Small intestine (tissue), 7 donors: Measurements from ENCODE around the gene RPS6KA1. TPM values are rescaled to one million over a fixed set of nuclear protein-coding genes. Genes with fewer than 3 reads are reported as not detected.

Experiments
- DNase-seq, 2 donors: peaks; one replicate each; pipeline versions ENCODE4 v3.0.0 to v3.0.0-alpha.2; 2013
- FAIRE-seq: peaks from 2 replicates; lab custom pipeline; 2012; peaks lifted over from hg19 to GRCh38; lab: Jason Lieb, UNC
- H3K27ac ChIP-seq, 3 donors: one replicate each; pipeline ENCODE4 v1.5.1; 2013; ENCODE audit warnings: low read length in 2 of 3, mild to moderate bottlenecking in 2 of 3, control low read depth in 1 of 3, inconsistent platforms in 1 of 3, low read depth in 1 of 3, moderate library complexity in 1 of 3
- H3K27me3 ChIP-seq, 3 donors: one replicate each; pipeline ENCODE4 v1.6.1; 2013; ENCODE audit warnings: low read length in 3 of 3, inconsistent platforms in 1 of 3; ENCODE audit not compliant: control insufficient read depth in 3 of 3, insufficient read depth in 3 of 3
- H3K36me3 ChIP-seq, 3 donors: one replicate each; pipeline ENCODE4 v1.6.1; 2013; ENCODE audit warnings: low read length in 3 of 3, inconsistent platforms in 1 of 3, low read depth in 1 of 3, mild to moderate bottlenecking in 1 of 3, moderate library complexity in 1 of 3; ENCODE audit not compliant: control insufficient read depth in 3 of 3, insufficient read depth in 2 of 3
- H3K4me1 ChIP-seq, 3 donors: one replicate each; pipeline ENCODE4 v1.6.1; 2013; ENCODE audit warnings: low read length in 2 of 3, inconsistent platforms in 1 of 3, low read depth in 1 of 3, mild to moderate bottlenecking in 1 of 3, moderate library complexity in 1 of 3; ENCODE audit not compliant: control insufficient read depth in 3 of 3, insufficient read depth in 2 of 3
- H3K4me3 ChIP-seq, 3 donors: one replicate each; pipeline ENCODE4 v1.5.1; 2013; ENCODE audit warnings: low read length in 3 of 3, control low read depth in 1 of 3, inconsistent platforms in 1 of 3, low read depth in 1 of 3, mild to moderate bottlenecking in 1 of 3, moderate library complexity in 1 of 3
- H3K9me3 ChIP-seq, 2 donors: one replicate each; pipeline ENCODE4 v1.6.1; 2013; ENCODE audit warnings: low read depth in 1 of 2, low read length in 1 of 2; ENCODE audit not compliant: control insufficient read depth in 2 of 2, insufficient read depth in 1 of 2
- WGBS, 3 donors: extraction: QIAGEN DNeasy Blood & Tissue Kit; methylation state at CpG; one replicate each; pipeline ENCODE4 v1.1.7; 2013; 5-methylcytosine and 5-hydroxymethylcytosine counted together
- polyA plus RNA-seq, 4 donors: library from polyadenylated mRNA; stranded (reverse) in 3 of 4; unstranded in 1 of 4; fragments of 200-250 nt in 3 of 4; fragments of 120-200 nt in 1 of 4; gene quantifications; one replicate each; pipeline versions ENCODE4 v1.2.1 to v1.2.3, GENCODE V29; 2013
- donor health status: healthy with polysubstance abuse.
- donor health status: control.
- donor health status: control.
- donor health status: Bipolar disorder and iron deficiency.
- donor health status: healthy.

RPS6KA1 gene
- polyA plus RNA-seq, 4 donors = 60.9 to 223 (median 139) TPM

GRCh38 chr1:26535201-26535600 lies 5.6 kb downstream of the RPS6KA1 start:
- WGBS, 3 donors = 4 to 17% (median 11%) methylated on average over 1 of the region's 1 CpG
- Histone ChIP-seq H3K27me3 (no peaks in the 10 kb centered on the region), H3K4me1 (peaks cover 9 to 57% (median 15%) of the 10 kb centered on the region in 3 donors), H3K9me3 (no peaks in the 10 kb centered on the region), H3K4me3 (no peak overlapping the region), H3K27ac (peak overlapping the region; percentile 75 to 98 (median 91)), H3K36me3 (peaks cover 0 to 77% (median 8%) of the 10 kb centered on the region in 3 donors)
- FAIRE-seq (no peak), DNase-seq (peak; percentile 71 to 96)

DNA sequence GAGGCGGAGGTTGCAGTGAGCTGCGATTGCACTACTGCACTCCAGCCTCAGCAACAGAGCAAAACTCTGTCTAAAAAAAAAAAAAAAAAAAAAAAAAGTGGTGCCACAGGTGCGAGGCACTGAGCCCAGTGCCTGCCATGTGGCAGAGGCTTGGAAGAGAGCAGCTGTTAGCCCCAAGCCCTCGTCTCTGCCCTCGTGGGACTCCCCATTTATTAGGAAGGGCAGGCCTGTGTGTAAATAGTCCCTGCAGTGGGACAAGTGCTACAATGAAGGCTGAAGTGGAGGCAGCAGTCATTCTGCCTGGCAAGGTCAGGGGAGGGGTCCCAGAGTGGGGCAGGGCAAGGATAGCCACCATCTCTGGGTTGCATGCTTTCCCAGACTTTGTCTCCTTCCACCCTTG lies 6.5 kb downstream of the RPS6KA1 start:
- Histone ChIP-seq H3K4me3 (no peak overlapping the region), H3K4me1 (peaks cover 9 to 51% (median 15%) of the 10 kb centered on the region in 3 donors), H3K9me3 (no peaks in the 10 kb centered on the region), H3K27ac (peak overlapping the region in 1 of 3 donors; percentile 83), H3K36me3 (peaks cover 0 to 86% (median 8%) of the 10 kb centered on the region in 3 donors), H3K27me3 (no peaks in the 10 kb centered on the region)
- FAIRE-seq (no peak), DNase-seq (no peak)
- WGBS, 3 donors = 65 to 79% (median 66%) methylated on average over 5 of the region's 5 CpGs

GRCh38 chr1:26536521-26536920 lies 7.0 kb downstream of the RPS6KA1 start:
- FAIRE-seq = no peak
- no peaks in the 10 kb centered on the region for H3K9me3 ChIP-seq
- peak overlapping the region in 1 of 3 donors; percentile 83 for H3K27ac ChIP-seq
- no peak for DNase-seq
- no peaks in the 10 kb centered on the region for H3K27me3 ChIP-seq
- no peak overlapping the region for H3K4me3 ChIP-seq
- WGBS, 3 donors = 96 to 99% (median 97%) methylated on average over 2 of the region's 2 CpGs
- peaks cover 0 to 88% (median 8%) of the 10 kb centered on the region in 3 donors for H3K36me3 ChIP-seq
- peaks cover 9 to 49% (median 15%) of the 10 kb centered on the region in 3 donors for H3K4me1 ChIP-seq

- peak; percentile 53 to 85 for DNase-seq
- H3K4me1 ChIP-seq = peaks cover 6 to 38% (median 13%) of the 10 kb centered on the region in 3 donors
Observed at GRCh38 chr1:26537951-26538352, 8.4 kb downstream of the RPS6KA1 start.

DNA sequence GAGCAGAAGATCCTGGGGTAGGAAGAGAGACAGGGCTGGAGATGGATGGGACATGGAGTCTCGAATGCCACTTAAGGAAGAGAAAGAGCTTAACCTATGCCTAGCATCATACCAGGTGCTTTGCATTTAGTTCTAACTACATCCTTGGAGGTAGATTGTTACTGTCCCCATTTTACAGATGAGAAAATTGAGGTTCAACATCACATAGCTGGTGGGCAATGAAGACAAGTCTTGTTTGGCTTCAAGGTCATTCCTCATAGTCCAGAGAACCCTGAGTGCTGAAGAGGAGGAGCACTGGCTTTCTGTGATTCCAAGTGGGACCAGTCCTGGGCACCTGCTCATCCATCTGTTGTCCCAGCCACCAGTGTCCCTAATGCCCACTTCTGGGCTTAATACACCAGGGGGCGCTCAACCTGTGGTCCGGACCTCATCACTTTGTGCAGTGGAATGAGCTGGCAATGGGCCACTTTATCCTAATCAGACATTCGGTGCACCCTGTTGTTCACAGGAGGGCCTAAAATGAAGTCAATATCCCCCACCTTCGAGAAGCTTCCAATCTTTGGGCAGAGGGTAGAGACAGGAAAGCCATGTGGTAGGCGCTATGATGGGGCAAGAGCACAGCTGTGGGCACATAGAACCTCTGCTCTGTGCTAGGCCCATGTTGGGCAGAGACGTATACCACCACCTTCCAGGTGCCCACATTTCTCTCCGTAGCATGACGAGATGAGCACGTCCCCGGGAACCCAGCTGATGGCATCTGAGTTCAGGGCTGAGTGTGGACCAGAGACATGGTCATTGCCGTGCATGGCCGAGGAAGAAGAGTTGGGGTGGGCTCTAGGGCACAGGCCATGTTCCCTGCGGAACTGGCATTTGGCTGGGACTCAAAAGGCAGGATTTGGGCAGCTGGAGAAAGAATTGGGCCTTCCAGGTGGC lies 9.2 kb downstream of the RPS6KA1 start:
- Histone ChIP-seq H3K27ac (no peak overlapping the region), H3K4me1 (peaks cover 6 to 32% (median 10%) of the 10 kb centered on the region in 3 donors), H3K9me3 (no peaks in the 10 kb centered on the region), H3K27me3 (no peaks in the 10 kb centered on the region), H3K4me3 (no peak overlapping the region), H3K36me3 (peaks cover 0 to 93% (median 8%) of the 10 kb centered on the region in 3 donors)
- FAIRE-seq = no peak
- DNase-seq = peak in 1 of 2 donors; percentile 50
- 76 to 79% (median 78%) methylated on average over 14 of the region's 14 CpGs for WGBS, 3 donors

More at GRCh38 chr1:26537951-26538352, 8.4 kb downstream of the RPS6KA1 start:
- Histone ChIP-seq H3K27me3 (no peaks in the 10 kb centered on the region), H3K27ac (no peak overlapping the region), H3K36me3 (peaks cover 0 to 91% (median 8%) of the 10 kb centered on the region in 3 donors), H3K9me3 (no peaks in the 10 kb centered on the region), H3K4me3 (no peak overlapping the region)
- FAIRE-seq = no peak
- 39 to 48% (median 44%) methylated on average over 2 of the region's 2 CpGs for WGBS, 3 donors

GRCh38 chr1:26539722-26540121 lies 10.2 kb downstream of the RPS6KA1 start:
- DNase-seq (no peak), FAIRE-seq (no peak)
- Histone ChIP-seq H3K9me3 (no peaks in the 10 kb centered on the region), H3K4me3 (no peak overlapping the region), H3K4me1 (peaks cover 0 to 22% (median 6%) of the 10 kb centered on the region in 3 donors), H3K36me3 (peaks cover 0 to 96% (median 11%) of the 10 kb centered on the region in 3 donors), H3K27me3 (no peaks in the 10 kb centered on the region), H3K27ac (peak overlapping the region in 2 of 3 donors; percentile 18 to 67)
- 35 to 75% (median 64%) methylated on average over 6 of the region's 6 CpGs for WGBS, 3 donors

- peaks cover 0 to 16% (median 6%) of the 10 kb centered on the region in 3 donors for H3K4me1 ChIP-seq
- no peaks in the 10 kb centered on the region for H3K9me3 ChIP-seq
- H3K27me3 ChIP-seq = no peaks in the 10 kb centered on the region
- FAIRE-seq (no peak), DNase-seq (no peak)
- WGBS, 3 donors = 95 to 100% (median 100%) methylated on average over 3 of the region's 3 CpGs
- H3K36me3 ChIP-seq = peaks cover 0 to 95% (median 11%) of the 10 kb centered on the region in 3 donors
- H3K27ac ChIP-seq = peak overlapping the region in 2 of 3 donors; percentile 18 to 67
- no peak overlapping the region for H3K4me3 ChIP-seq
Observed at GRCh38 chr1:26540351-26540750, 10.8 kb downstream of the RPS6KA1 start.

- DNase-seq (no peak), FAIRE-seq (no peak)
- Histone ChIP-seq H3K4me1 (peaks cover 0 to 12% (median 6%) of the 10 kb centered on the region in 3 donors), H3K27ac (peak overlapping the region; percentile 5 to 93 (median 79)), H3K9me3 (no peaks in the 10 kb centered on the region), H3K27me3 (no peaks in the 10 kb centered on the region), H3K4me3 (no peak overlapping the region), H3K36me3 (peaks cover 0 to 96% (median 16%) of the 10 kb centered on the region in 3 donors)
- WGBS, 3 donors = 74 to 91% (median 82%) methylated on average over 7 of the region's 7 CpGs
Observed at GRCh38 chr1:26541431-26541815, 11.9 kb downstream of the RPS6KA1 start.
